ENCODE results near the gene SPATS2.

The SPATS2 gene

GRCh38 chr12:49456131-49456679 is 88.9 kb downstream of the SPATS2 start:
- DNase-seq (ENCODE audit: extremely low read depth, low read depth), result no peak
- H3K4me3 ChIP-seq (replicated peaks; ENCODE audit: low read depth, low read length), result no peak overlapping the region
- no peak for TF ChIP-seq CTCF (IDR thresholded peaks at IDR 0.05; ENCODE audit: low read depth, low read length, missing control alignments)

GRCh38 chr12:49458816-49459215 is 91.6 kb downstream of the SPATS2 start:
- TF ChIP-seq CTCF (IDR thresholded peaks at IDR 0.05; ENCODE audit: low read depth, low read length, missing control alignments), result no peak
- no peak for DNase-seq (ENCODE audit: extremely low read depth, low read depth)
- no peak overlapping the region for H3K4me3 ChIP-seq (replicated peaks; ENCODE audit: low read depth, low read length)

GRCh38 chr12:49461221-49461620 is 94.0 kb downstream of the SPATS2 start:
- TF ChIP-seq CTCF (IDR thresholded peaks at IDR 0.05; ENCODE audit: low read depth, low read length, missing control alignments), result no peak
- no peak for DNase-seq (ENCODE audit: extremely low read depth, low read depth)
- H3K4me3 ChIP-seq (replicated peaks; ENCODE audit: low read depth, low read length), result no peak overlapping the region

- H3K4me3 ChIP-seq (replicated peaks; ENCODE audit: low read depth, low read length), result no peak overlapping the region
- TF ChIP-seq CTCF (IDR thresholded peaks at IDR 0.05; ENCODE audit: low read depth, low read length, missing control alignments), result no peak
- DNase-seq (ENCODE audit: extremely low read depth, low read depth), result no peak
Observed at GRCh38 chr12:49462083-49462744, 95.0 kb downstream of the SPATS2 start.

GRCh38 chr12:49465132-49465531 is 97.9 kb downstream of the SPATS2 start:
- no peak overlapping the region for H3K4me3 ChIP-seq (replicated peaks; ENCODE audit: low read depth, low read length)
- TF ChIP-seq CTCF (IDR thresholded peaks at IDR 0.05; ENCODE audit: low read depth, low read length, missing control alignments), result no peak
- no peak for DNase-seq (ENCODE audit: extremely low read depth, low read depth)

GRCh38 chr12:49470986-49471385 is 103.7 kb downstream of the SPATS2 start:
- no peak for TF ChIP-seq CTCF (IDR thresholded peaks at IDR 0.05; ENCODE audit: low read depth, low read length, missing control alignments)
- peak; percentile 4 for DNase-seq (ENCODE audit: extremely low read depth, low read depth)
- H3K4me3 ChIP-seq (replicated peaks; ENCODE audit: low read depth, low read length), result no peak overlapping the region

GRCh38 chr12:49471557-49471956 is 104.3 kb downstream of the SPATS2 start:
- TF ChIP-seq CTCF (IDR thresholded peaks at IDR 0.05; ENCODE audit: low read depth, low read length, missing control alignments), result no peak
- DNase-seq (ENCODE audit: extremely low read depth, low read depth), result no peak
- no peak overlapping the region for H3K4me3 ChIP-seq (replicated peaks; ENCODE audit: low read depth, low read length)

All from HFF-Myc (cell line).